Natural killer cell (primary cell): ENCODE measurements around the gene NELFCD. TPM values are rescaled to one million over a fixed set of nuclear protein-coding genes. Genes with fewer than 3 reads are reported as not detected.

Experiments used
- ATAC-seq, 3 donors: fragments of 150-1000 bp in 2 of 3; fragments of 200-7000 bp in 1 of 3; cut with Tn5 transposase; 1 replicate in 1 of 3; 2 replicates in 2 of 3; pipeline ENCODE4 v1.10.0; 2021; ENCODE audit warnings: mild to moderate bottlenecking in 2 of 3, moderate library complexity in 2 of 3
- DNase-seq, 2 donors: peaks; one replicate each; pipeline versions ENCODE4 v3.0.0 to v3.0.0-alpha.2; 2013 to 2021; ENCODE audit warnings: mixed read lengths in 1 of 2
- H3K27ac ChIP-seq: one replicate; pipeline ENCODE4 v1.5.1; 2013; ENCODE audit warnings: mild to moderate bottlenecking, low read length
- H3K27me3 ChIP-seq: one replicate; pipeline ENCODE4 v1.6.1; 2013; ENCODE audit warnings: low read length; ENCODE audit not compliant: control insufficient read depth, insufficient read depth
- H3K36me3 ChIP-seq: one replicate; pipeline ENCODE4 v1.6.1; 2013; ENCODE audit warnings: low read length; ENCODE audit not compliant: control insufficient read depth, insufficient read depth
- H3K4me1 ChIP-seq: one replicate; pipeline ENCODE4 v1.6.1; 2013; ENCODE audit warnings: low read length; ENCODE audit not compliant: control insufficient read depth, insufficient read depth
- H3K4me3 ChIP-seq: one replicate; pipeline ENCODE4 v1.5.1; 2013; ENCODE audit warnings: low read length
- H3K9me3 ChIP-seq: one replicate; pipeline ENCODE4 v1.6.1; 2013; ENCODE audit warnings: low read length; ENCODE audit not compliant: control insufficient read depth, insufficient read depth
- H3K27ac Mint-ChIP-seq, 2 donors: one replicate each; pipeline ENCODE4 v1.8.0; 2022; ENCODE audit warnings: mild to moderate bottlenecking in 2 of 2, mixed read lengths in 2 of 2, moderate library complexity in 1 of 2
- H3K27me3 Mint-ChIP-seq, 2 donors: one replicate each; pipeline ENCODE4 v1.8.0; 2022; ENCODE audit warnings: low read depth in 2 of 2, mixed read lengths in 2 of 2
- H3K36me3 Mint-ChIP-seq: one replicate; pipeline ENCODE4 v1.8.0; 2022; ENCODE audit warnings: mixed read lengths
- H3K4me1 Mint-ChIP-seq, 2 donors: one replicate each; pipeline ENCODE4 v1.8.0; 2022; ENCODE audit warnings: mixed read lengths in 2 of 2
- H3K4me3 Mint-ChIP-seq: one replicate; pipeline ENCODE4 v1.8.0; 2022; ENCODE audit warnings: mild to moderate bottlenecking, moderate library complexity, mixed read lengths
- H3K9me3 Mint-ChIP-seq, 2 donors: one replicate each; pipeline ENCODE4 v1.8.0; 2022; ENCODE audit warnings: mixed read lengths in 2 of 2
- CTCF ChIP-seq: fragments of 200-600 bp; IDR thresholded peaks from one replicate; pipeline ENCODE4 v1.8.0; 2022; ENCODE audit warnings: antibody characterized with exemption
- WGBS: methylation state at CpG from one replicate; pipeline ENCODE4 v1.1.7; 2013; ENCODE audit warnings: missing lambda C conversion rate; ENCODE audit not compliant: insufficient coverage; 5-methylcytosine and 5-hydroxymethylcytosine counted together
- intact Hi-C: fragments of 100-400 bp; cut with micrococcal nuclease; formaldehyde crosslinking; loops from one replicate; pipeline ENCODE4 v1.14.2; 2022
- total RNA-seq, 4 donors: library from RNA; stranded (reverse); fragments of 120-200 nt in 1 of 4; gene quantifications; one replicate each; pipeline versions ENCODE4 v1.2.3 to v1.2.4, GENCODE V29; 2013 to 2022

The NELFCD gene
- total RNA-seq, 3 donors from 2014 or later (not counting 1 experiment from before 2014, with no cell fraction given) = 75.7 to 105 (median 92.6) TPM

DNA sequence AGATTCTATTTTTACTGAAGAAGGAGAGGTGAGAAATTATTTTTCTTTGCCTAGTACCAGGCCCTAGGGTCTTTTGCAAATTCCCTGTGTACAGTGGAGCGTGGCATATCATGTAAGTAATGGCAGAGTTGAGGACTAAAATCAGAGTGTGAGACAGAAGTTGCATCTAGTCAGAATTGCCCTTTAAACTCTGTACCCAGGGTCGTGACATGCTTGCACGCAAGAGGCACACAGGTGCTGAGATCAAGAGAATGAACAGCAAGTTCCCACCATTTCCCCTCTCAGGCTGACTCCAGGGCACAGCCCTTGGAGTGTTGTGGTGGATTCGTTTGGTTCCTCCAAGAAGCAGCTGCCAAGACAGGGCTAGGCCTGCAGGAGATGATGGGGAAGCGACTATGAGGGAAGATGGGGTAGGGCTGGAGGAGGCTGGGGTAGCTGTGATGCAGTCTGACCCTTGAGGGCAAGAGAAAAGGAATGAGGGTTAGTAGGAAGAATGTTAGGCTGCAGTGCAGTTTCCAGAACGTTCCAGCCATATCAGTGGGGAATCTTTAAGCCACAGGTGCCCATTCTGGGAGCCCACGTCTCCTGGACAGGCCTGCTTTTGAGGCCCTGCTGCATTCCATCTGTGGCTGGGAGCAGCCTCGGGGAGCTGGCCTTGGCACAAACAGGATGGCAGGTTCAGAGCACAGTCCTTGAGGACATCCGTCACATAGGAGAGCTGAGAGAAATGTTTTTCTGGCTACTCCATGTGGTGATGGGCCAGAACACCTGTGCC, 6.9 kb downstream of the NELFCD start:
- Histone ChIP-seq H3K27ac (no peak overlapping the region), H3K4me1 (peaks cover 12% of the 10 kb centered on the region), H3K4me3 (no peak overlapping the region), H3K36me3 (peaks cover 67% of the 10 kb centered on the region), H3K9me3 (no peaks in the 10 kb centered on the region), H3K27me3 (no peaks in the 10 kb centered on the region)
- no peak overlapping the region for H3K4me3 Mint-ChIP-seq
- DNase-seq (no peak), ATAC-seq (no peak)
- WGBS = 97% methylated on average over 9 of the region's 9 CpGs
- H3K9me3 Mint-ChIP-seq = no peaks in the 10 kb centered on the region
- TF ChIP-seq CTCF = no peak
- H3K27me3 Mint-ChIP-seq = no peaks in the 10 kb centered on the region
- intact Hi-C loops = no loop called here
- H3K27ac Mint-ChIP-seq = peak overlapping the region in 1 of 2 donors; percentile 17
- H3K4me1 Mint-ChIP-seq = peaks cover 14 to 17% of the 10 kb centered on the region in 2 donors
- peaks cover 30% of the 10 kb centered on the region for H3K36me3 Mint-ChIP-seq

- no peaks in the 10 kb centered on the region for H3K9me3 ChIP-seq
- ATAC-seq (no peak), DNase-seq (no peak)
- intact Hi-C loops = no loop called here
- H3K9me3 Mint-ChIP-seq = no peaks in the 10 kb centered on the region
- no peaks in the 10 kb centered on the region for H3K27me3 ChIP-seq
- H3K36me3 Mint-ChIP-seq = peaks cover 30% of the 10 kb centered on the region
- no peak overlapping the region for H3K27ac ChIP-seq
- H3K4me3 Mint-ChIP-seq = no peak overlapping the region
- peaks cover 12 to 17% of the 10 kb centered on the region in 2 donors for H3K4me1 Mint-ChIP-seq
- over 99% methylated on average over 5 of the region's 6 CpGs for WGBS
- peaks cover 7% of the 10 kb centered on the region for H3K4me1 ChIP-seq
- H3K27me3 Mint-ChIP-seq = no peaks in the 10 kb centered on the region
- H3K4me3 ChIP-seq = no peak overlapping the region
- H3K27ac Mint-ChIP-seq = no peak overlapping the region
- no peak for TF ChIP-seq CTCF
- peaks cover 73% of the 10 kb centered on the region for H3K36me3 ChIP-seq
Observed at GRCh38 chr20:58988565-58988882, 7.5 kb downstream of the NELFCD start.

- no peak for TF ChIP-seq CTCF
- H3K27me3 Mint-ChIP-seq = no peaks in the 10 kb centered on the region
- H3K36me3 ChIP-seq = peaks cover 78% of the 10 kb centered on the region
- H3K27ac Mint-ChIP-seq = no peak overlapping the region
- H3K4me3 Mint-ChIP-seq = no peak overlapping the region
- peaks cover 5 to 11% of the 10 kb centered on the region in 2 donors for H3K4me1 Mint-ChIP-seq
- H3K27me3 ChIP-seq = no peaks in the 10 kb centered on the region
- intact Hi-C loops = no loop called here
- no peaks in the 10 kb centered on the region for H3K9me3 Mint-ChIP-seq
- WGBS = 96% methylated on average over 10 of the region's 10 CpGs
- ATAC-seq (no peak), DNase-seq (no peak)
- H3K4me3 ChIP-seq = no peak overlapping the region
- H3K4me1 ChIP-seq = peaks cover under 1% of the 10 kb centered on the region
- H3K9me3 ChIP-seq = no peaks in the 10 kb centered on the region
- H3K36me3 Mint-ChIP-seq = peaks cover 30% of the 10 kb centered on the region
- no peak overlapping the region for H3K27ac ChIP-seq
Observed at GRCh38 chr20:58989196-58989595, 8.1 kb downstream of the NELFCD start.
